SU-DHL-6 (cell line): ENCODE measurements around the gene TCF7L1.

Source experiments
- EZH2phosphoT487 ChIP-seq: fragments of 200-600 bp; sonication (generic), shearing (Covaris generic); conservative IDR thresholded peaks from 2 replicates; pipeline ENCODE4 v1.6.1; 2018; ENCODE audit warnings: mild to moderate bottlenecking, antibody characterized with exemption, low read length, moderate library complexity, mixed read lengths
- TF ChIP-seq, protein P1 (sequence below): fragments of 200-600 bp; sonication (generic); IDR thresholded peaks from one replicate; pipeline ENCODE4 v1.5.1; 2017; ENCODE audit warnings: antibody characterized with exemption, mild to moderate bottlenecking, low read length, moderate library complexity; ENCODE audit not compliant: insufficient read depth, poor library complexity, severe bottlenecking

DNA sequence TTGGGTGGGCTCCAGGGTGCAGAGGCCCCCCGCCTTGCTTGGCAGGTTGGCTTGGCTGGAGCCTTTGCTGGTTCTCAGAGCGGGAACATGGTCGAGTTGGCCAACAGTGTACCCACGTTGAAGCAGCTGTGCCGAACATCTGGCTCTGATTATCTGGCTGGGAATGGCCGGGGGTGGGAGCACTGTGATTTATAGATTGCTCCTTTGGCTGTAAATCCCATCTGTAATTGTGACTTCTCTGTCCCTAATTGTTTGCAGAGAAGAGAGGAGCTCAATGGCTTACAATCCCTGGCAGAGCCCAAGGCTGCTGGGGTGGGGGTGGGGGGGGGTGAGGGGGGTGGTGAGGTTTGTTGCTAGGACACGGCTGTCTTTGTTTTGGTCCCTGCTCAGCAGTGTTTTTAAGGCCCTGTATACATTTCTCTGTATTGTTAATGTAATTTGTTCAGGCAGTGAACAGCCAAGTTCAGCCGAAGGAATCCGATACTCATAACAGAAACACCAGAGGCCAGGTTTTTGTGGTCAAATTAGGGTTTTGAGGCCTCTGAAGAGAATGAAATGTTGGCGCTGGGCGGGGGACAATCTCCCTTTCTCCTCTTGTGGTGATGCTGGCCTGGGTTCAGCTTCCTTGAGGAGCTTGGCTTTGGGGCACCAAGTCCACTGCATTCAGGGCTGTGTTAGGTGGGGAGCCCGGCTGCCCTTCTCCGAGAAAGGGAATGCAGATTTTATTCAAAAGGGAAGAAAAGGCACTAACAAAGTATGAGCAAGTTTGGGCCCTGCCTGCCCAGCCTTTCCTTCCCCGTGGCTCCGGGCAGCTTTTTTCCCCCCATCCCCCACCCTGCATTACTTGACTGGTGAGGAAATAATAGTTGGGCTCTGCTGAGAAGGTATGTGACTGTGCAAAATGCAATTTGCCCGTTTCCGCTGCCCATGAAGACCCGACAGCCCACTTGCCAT lies 82.5 kb downstream of the TCF7L1 start:
- TF ChIP-seq, protein P1, sequence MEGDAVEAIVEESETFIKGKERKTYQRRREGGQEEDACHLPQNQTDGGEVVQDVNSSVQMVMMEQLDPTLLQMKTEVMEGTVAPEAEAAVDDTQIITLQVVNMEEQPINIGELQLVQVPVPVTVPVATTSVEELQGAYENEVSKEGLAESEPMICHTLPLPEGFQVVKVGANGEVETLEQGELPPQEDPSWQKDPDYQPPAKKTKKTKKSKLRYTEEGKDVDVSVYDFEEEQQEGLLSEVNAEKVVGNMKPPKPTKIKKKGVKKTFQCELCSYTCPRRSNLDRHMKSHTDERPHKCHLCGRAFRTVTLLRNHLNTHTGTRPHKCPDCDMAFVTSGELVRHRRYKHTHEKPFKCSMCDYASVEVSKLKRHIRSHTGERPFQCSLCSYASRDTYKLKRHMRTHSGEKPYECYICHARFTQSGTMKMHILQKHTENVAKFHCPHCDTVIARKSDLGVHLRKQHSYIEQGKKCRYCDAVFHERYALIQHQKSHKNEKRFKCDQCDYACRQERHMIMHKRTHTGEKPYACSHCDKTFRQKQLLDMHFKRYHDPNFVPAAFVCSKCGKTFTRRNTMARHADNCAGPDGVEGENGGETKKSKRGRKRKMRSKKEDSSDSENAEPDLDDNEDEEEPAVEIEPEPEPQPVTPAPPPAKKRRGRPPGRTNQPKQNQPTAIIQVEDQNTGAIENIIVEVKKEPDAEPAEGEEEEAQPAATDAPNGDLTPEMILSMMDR = no peak
- no peak for TF ChIP-seq EZH2phosphoT487
